ENCODE data around the gene PRICKLE4.

DNA sequence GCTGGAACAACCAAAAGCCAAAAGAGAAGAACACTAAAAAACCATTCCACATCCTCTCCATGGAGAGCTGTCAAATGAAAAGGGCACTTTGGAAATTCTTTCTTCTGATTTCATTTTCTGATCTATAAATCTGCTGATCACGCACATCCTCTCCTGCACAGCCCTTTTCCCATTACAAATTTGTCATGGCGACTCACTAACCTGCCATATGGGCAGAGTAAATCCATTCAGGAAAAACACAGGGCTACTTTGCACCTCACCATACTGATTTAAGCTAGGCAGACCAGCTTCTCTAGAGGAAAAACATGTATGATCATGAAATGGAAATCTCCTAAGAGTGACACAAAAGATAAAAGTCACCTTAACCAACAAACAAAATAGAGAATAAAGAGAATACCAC lies 32.9 kb downstream of the PRICKLE4 start:
- no peak for TF ChIP-seq CTCF (IDR thresholded peaks at IDR 0.05)
- no peak for TF ChIP-seq POLR2A (IDR thresholded peaks at IDR 0.05)
